ENCODE results near the gene PRSS57. TPM values are rescaled to one million over a fixed set of nuclear protein-coding genes. Genes with fewer than 3 reads are reported as not detected.
"Not testable (repeated sequence)": the region's sequence is repeated elsewhere in the genome, so short reads cannot be mapped to it uniquely, and the experiment has no call there.

The PRSS57 gene
- total RNA-seq, 1 donor from 2014 or later = not detected

GRCh38 chr19:698529-698928, 3.3 kb upstream of the PRSS57 start:
- intact Hi-C loops (cut with micrococcal nuclease) = not testable (repeated sequence)

- intact Hi-C loops (cut with micrococcal nuclease) = no loop called here
These were observed 536 bp downstream of the PRSS57 start for GRCh38 chr19:694481-695351.

- intact Hi-C loops (cut with micrococcal nuclease) = no loop called here
These were observed 5.0 kb downstream of the PRSS57 start for GRCh38 chr19:690203-690602.

- intact Hi-C loops (cut with micrococcal nuclease) = no loop called here
These were observed 6.3 kb downstream of the PRSS57 start for GRCh38 chr19:688992-689391.

- intact Hi-C loops (cut with micrococcal nuclease) = no loop called here
These were observed 7.0 kb downstream of the PRSS57 start for GRCh38 chr19:688214-688613.

GRCh38 chr19:687569-688166, 7.6 kb downstream of the PRSS57 start:
- intact Hi-C loops (cut with micrococcal nuclease) = no loop called here

- intact Hi-C loops (cut with micrococcal nuclease) = no loop called here
These were observed 8.5 kb downstream of the PRSS57 start for GRCh38 chr19:686589-687297.

GRCh38 chr19:685454-685931, 9.8 kb downstream of the PRSS57 start:
- intact Hi-C loops (cut with micrococcal nuclease) = no loop called here

GRCh38 chr19:682678-683320, 12.5 kb downstream of the PRSS57 start:
- intact Hi-C loops (cut with micrococcal nuclease) = no loop called here

- intact Hi-C loops (cut with micrococcal nuclease) = loop anchor here (2.0 kb wide), 2 partner anchors 21 to 181 kb away; no protein-coding TSS in a partner anchor
These were observed 13.9 kb downstream of the PRSS57 start for GRCh38 chr19:681029-682019.

GRCh38 chr19:680287-681028, 14.8 kb downstream of the PRSS57 start:
- intact Hi-C loops (cut with micrococcal nuclease) = loop anchor here (1.0 to 2.0 kb wide), 5 partner anchors 17 to 182 kb away; partner anchors contain the start of genes FGF22, PTBP1 and RNF126

GRCh38 chr19:679418-680286, 15.6 kb downstream of the PRSS57 start:
- intact Hi-C loops (cut with micrococcal nuclease) = loop anchor here (1.0 to 2.0 kb wide), 5 partner anchors 16 to 183 kb away; partner anchors contain the start of genes FGF22, PTBP1 and RNF126

GRCh38 chr19:678791-679388, 16.4 kb downstream of the PRSS57 start:
- intact Hi-C loops (cut with micrococcal nuclease) = no loop called here

GRCh38 chr19:677601-678436, 17.4 kb downstream of the PRSS57 start:
- intact Hi-C loops (cut with micrococcal nuclease) = no loop called here

GRCh38 chr19:677201-677600, 18.1 kb downstream of the PRSS57 start:
- intact Hi-C loops (cut with micrococcal nuclease) = no loop called here

GRCh38 chr19:676339-677105, 18.7 kb downstream of the PRSS57 start, which contains the start of gene FSTL3:
Gene FSTL3, plus strand, starts transcription at chr19:676392. Its CDS starts 32 bp downstream, at chr19:676424.
- intact Hi-C loops (cut with micrococcal nuclease) = no loop called here

Measured in T-helper 2 cell treated with Interferon-gamma antibody and Interleukin-4, amounts not matched to agents 100 ng/mL and 5 ng/mL, for 36 hours (primary cell).